CD14-positive monocyte (primary cell): ENCODE results near the gene UBR3. TPM values are rescaled to one million over a fixed set of nuclear protein-coding genes. Genes with fewer than 3 reads are reported as not detected.

Experiments used
- DNase-seq, 3 donors: peaks; one replicate each; pipeline ENCODE4 v3.0.0-alpha.2; 2011 to 2022
- H2AFZ ChIP-seq: 2 replicates; pipeline ENCODE4 v1.6.0; 2012; ENCODE audit warnings: mild to moderate bottlenecking, low read depth, low read length, inconsistent platforms; ENCODE audit not compliant: insufficient read depth, poor library complexity, severe bottlenecking
- H3K27ac ChIP-seq, 2 donors: 1 replicate in 1 of 2; 2 replicates in 1 of 2; pipeline ENCODE4 v1.5.1; 2012 to 2013; ENCODE audit warnings: low read length in 2 of 2, control low read depth in 1 of 2, inconsistent platforms in 1 of 2, low read depth in 1 of 2, mild to moderate bottlenecking in 1 of 2
- H3K27me3 ChIP-seq, 2 donors: one replicate each; pipeline versions ENCODE4 v1.6.0 to v1.6.1; 2011 to 2013; ENCODE audit warnings: low read length in 2 of 2; ENCODE audit not compliant: control insufficient read depth in 2 of 2, insufficient read depth in 2 of 2
- H3K36me3 ChIP-seq, 2 donors: replicated peaks in 1 of 2; 1 replicate in 1 of 2; 2 replicates in 1 of 2; pipeline versions ENCODE4 v1.5.1 to v1.6.1; 2012 to 2013; ENCODE audit warnings: low read length in 2 of 2, control low read depth in 1 of 2, inconsistent platforms in 1 of 2, mild to moderate bottlenecking in 1 of 2; ENCODE audit not compliant: insufficient read depth in 2 of 2, control insufficient read depth in 1 of 2
- H3K4me1 ChIP-seq, 2 donors: 1 replicate in 1 of 2; 2 replicates in 1 of 2; pipeline versions ENCODE4 v1.5.1 to v1.6.1; 2012 to 2013; ENCODE audit warnings: low read length in 2 of 2, control low read depth in 1 of 2, inconsistent platforms in 1 of 2, mild to moderate bottlenecking in 1 of 2, moderate library complexity in 1 of 2; ENCODE audit not compliant: insufficient read depth in 2 of 2, control insufficient read depth in 1 of 2
- H3K4me2 ChIP-seq: replicated peaks from 2 replicates; pipeline ENCODE3; 2012; ENCODE audit warnings: low read length, moderate library complexity, mild to moderate bottlenecking; ENCODE audit not compliant: poor library complexity, severe bottlenecking; ENCODE audit errors: extremely low read depth
- H3K4me3 ChIP-seq, 3 experiments: fragments of 200-600 bp in 1 of 3; sonication (generic) in 1 of 3; replicated peaks in 1 of 3; 1 replicate in 2 of 3; 2 replicates in 1 of 3; pipeline ENCODE4 v1.5.1; 2011 to 2013; ENCODE audit warnings: low read length in 3 of 3, mild to moderate bottlenecking in 3 of 3, control low read depth in 2 of 3, low read depth in 2 of 3, inconsistent platforms in 1 of 3, moderate library complexity in 1 of 3
- H3K79me2 ChIP-seq: 2 replicates; pipeline ENCODE4 v1.6.0; 2012; ENCODE audit warnings: mild to moderate bottlenecking, control low read depth, inconsistent platforms, low read length, moderate library complexity; ENCODE audit not compliant: insufficient read depth
- H3K9ac ChIP-seq: 2 replicates; pipeline ENCODE4 v1.6.0; 2017; ENCODE audit warnings: low read length, mild to moderate bottlenecking; ENCODE audit not compliant: insufficient read depth, poor library complexity, severe bottlenecking
- H3K9me3 ChIP-seq, 2 donors: replicated peaks in 1 of 2; 1 replicate in 1 of 2; 2 replicates in 1 of 2; pipeline versions ENCODE4 v1.5.1 to v1.6.1; 2012 to 2013; ENCODE audit warnings: low read length in 2 of 2, control low read depth in 1 of 2; ENCODE audit not compliant: control insufficient read depth in 1 of 2, insufficient read depth in 1 of 2
- H4K20me1 ChIP-seq: 2 replicates; pipeline ENCODE4 v1.6.0; 2012; ENCODE audit warnings: mild to moderate bottlenecking, low read length, control low read depth, moderate library complexity; ENCODE audit not compliant: insufficient read depth
- H3K27ac Mint-ChIP-seq, 7 donors: one replicate each; pipeline ENCODE4 v1.8.0; 2020; ENCODE audit warnings: mild to moderate bottlenecking in 7 of 7, mixed read lengths in 7 of 7, moderate library complexity in 6 of 7, inconsistent platforms in 2 of 7
- H3K27me3 Mint-ChIP-seq, 3 donors: one replicate each; pipeline ENCODE4 v1.8.0; 2021 to 2022; ENCODE audit warnings: low read depth in 3 of 3, mild to moderate bottlenecking in 3 of 3, mixed read lengths in 3 of 3, moderate library complexity in 3 of 3, inconsistent platforms in 1 of 3
- H3K36me3 Mint-ChIP-seq, 2 donors: one replicate each; pipeline ENCODE4 v1.8.0; 2020; ENCODE audit warnings: mixed read lengths in 2 of 2, inconsistent platforms in 1 of 2, mild to moderate bottlenecking in 1 of 2
- H3K4me1 Mint-ChIP-seq: one replicate; pipeline ENCODE4 v1.8.0; 2020; ENCODE audit warnings: mild to moderate bottlenecking, mixed read lengths
- H3K4me3 Mint-ChIP-seq, 2 donors: one replicate each; pipeline ENCODE4 v1.8.0; 2020; ENCODE audit warnings: mild to moderate bottlenecking in 2 of 2, mixed read lengths in 2 of 2, moderate library complexity in 1 of 2
- H3K9me3 Mint-ChIP-seq, 7 donors: one replicate each; pipeline ENCODE4 v1.8.0; 2020 to 2022; ENCODE audit warnings: mixed read lengths in 7 of 7, mild to moderate bottlenecking in 6 of 7, moderate library complexity in 6 of 7, inconsistent platforms in 2 of 7
- WGBS: methylation state at CpG from one replicate; pipeline ENCODE4 v1.1.5; 2013; ENCODE audit warnings: missing lambda C conversion rate; ENCODE audit not compliant: insufficient coverage; 5-methylcytosine and 5-hydroxymethylcytosine counted together
- intact Hi-C, 2 donors: fragments of 100-400 bp; cut with micrococcal nuclease; formaldehyde crosslinking; loops; one replicate each; pipeline versions ENCODE4 v1.15.0 to v1.15.1; 2023
- polyA plus RNA-seq, 3 donors: library from polyadenylated mRNA; depleted of rRNA in 1 of 3; unstranded in 2 of 3; stranded (reverse) in 1 of 3; fragments of 300-500 nt in 2 of 3; fragments of >200 nt in 1 of 3; fragmentation: Illumina TruSeq in 2 of 3; gene quantifications; 1 replicate in 2 of 3; 2 replicates in 1 of 3; pipeline ENCODE4 v1.2.3, GENCODE V29; 2012 to 2021
- TF ChIP-seq, protein P1 (sequence below): fragments of 200-600 bp; IDR thresholded peaks from one replicate; pipeline ENCODE4 v1.8.0; 2022; ENCODE audit warnings: antibody characterized with exemption, mild to moderate bottlenecking

UBR3 gene
- polyA plus RNA-seq, 3 donors: 4.3 to 10.7 (median 4.7) TPM

DNA sequence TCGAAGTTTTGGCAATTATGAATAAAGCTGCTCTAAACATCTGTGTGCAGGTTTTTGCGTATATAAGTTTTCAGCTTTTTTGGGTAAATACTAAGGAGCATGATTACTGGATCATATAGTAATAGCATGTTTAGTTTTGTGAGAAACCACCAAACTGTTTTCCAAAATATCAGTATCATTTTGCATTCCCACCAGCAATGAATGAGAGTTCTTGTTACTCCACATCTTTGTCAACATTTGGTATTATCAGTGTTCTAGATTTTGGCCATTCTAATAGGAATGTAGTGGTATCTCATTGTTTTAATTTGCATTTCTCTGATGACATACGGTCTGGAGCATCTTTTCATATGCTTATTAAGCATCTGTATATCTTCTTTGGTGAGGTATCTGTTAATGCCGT is 207.3 kb downstream of the UBR3 start:
- H3K9me3 ChIP-seq: peaks cover 4% of the 10 kb centered on the region in 2 donors
- H3K4me2 ChIP-seq: no peak overlapping the region
- no peak overlapping the region for H2AFZ ChIP-seq
- no peaks in the 10 kb centered on the region for H3K4me1 ChIP-seq
- H3K4me1 Mint-ChIP-seq: peaks cover 4% of the 10 kb centered on the region
- TF ChIP-seq, protein P1, sequence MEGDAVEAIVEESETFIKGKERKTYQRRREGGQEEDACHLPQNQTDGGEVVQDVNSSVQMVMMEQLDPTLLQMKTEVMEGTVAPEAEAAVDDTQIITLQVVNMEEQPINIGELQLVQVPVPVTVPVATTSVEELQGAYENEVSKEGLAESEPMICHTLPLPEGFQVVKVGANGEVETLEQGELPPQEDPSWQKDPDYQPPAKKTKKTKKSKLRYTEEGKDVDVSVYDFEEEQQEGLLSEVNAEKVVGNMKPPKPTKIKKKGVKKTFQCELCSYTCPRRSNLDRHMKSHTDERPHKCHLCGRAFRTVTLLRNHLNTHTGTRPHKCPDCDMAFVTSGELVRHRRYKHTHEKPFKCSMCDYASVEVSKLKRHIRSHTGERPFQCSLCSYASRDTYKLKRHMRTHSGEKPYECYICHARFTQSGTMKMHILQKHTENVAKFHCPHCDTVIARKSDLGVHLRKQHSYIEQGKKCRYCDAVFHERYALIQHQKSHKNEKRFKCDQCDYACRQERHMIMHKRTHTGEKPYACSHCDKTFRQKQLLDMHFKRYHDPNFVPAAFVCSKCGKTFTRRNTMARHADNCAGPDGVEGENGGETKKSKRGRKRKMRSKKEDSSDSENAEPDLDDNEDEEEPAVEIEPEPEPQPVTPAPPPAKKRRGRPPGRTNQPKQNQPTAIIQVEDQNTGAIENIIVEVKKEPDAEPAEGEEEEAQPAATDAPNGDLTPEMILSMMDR: no peak
- no peaks in the 10 kb centered on the region for H4K20me1 ChIP-seq
- H3K27me3 ChIP-seq: no peaks in the 10 kb centered on the region
- WGBS: 100% methylated on average over 1 of the region's 4 CpGs
- no peak for DNase-seq
- no peaks in the 10 kb centered on the region for H3K27me3 Mint-ChIP-seq
- peaks cover 9 to 31% of the 10 kb centered on the region in 2 donors for H3K36me3 ChIP-seq
- no peaks in the 10 kb centered on the region for H3K79me2 ChIP-seq
- intact Hi-C loops: no loop called here
- H3K36me3 Mint-ChIP-seq: peaks cover 38 to 43% of the 10 kb centered on the region in 2 donors
- peaks cover 4 to 13% (median 7%) of the 10 kb centered on the region in 7 donors for H3K9me3 Mint-ChIP-seq
- no peak overlapping the region for H3K4me3 Mint-ChIP-seq
- H3K27ac Mint-ChIP-seq: no peak overlapping the region
- no peak overlapping the region for H3K4me3 ChIP-seq
- no peak overlapping the region for H3K27ac ChIP-seq
- H3K9ac ChIP-seq: no peak overlapping the region

DNA sequence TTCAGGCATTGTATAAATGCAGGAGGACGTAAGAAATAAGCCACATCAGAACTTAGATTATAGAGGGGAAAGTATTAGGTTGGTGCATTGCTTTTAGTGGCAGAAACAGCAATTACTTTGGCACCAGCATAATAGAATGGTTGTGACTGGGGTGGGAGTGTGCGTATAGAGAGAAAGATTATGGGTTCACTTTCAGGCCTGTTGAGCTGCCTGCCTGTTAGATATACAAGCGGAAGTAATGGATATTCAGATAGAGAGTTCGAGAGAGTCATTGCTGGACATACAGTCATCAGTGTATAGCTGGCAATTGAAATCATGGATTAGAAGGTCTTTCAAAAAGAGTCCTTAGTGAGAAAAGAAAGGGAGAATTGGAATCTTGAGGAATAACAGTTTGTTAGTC is 211.5 kb downstream of the UBR3 start:
- Histone ChIP-seq H2AFZ (no peak overlapping the region), H3K79me2 (no peaks in the 10 kb centered on the region), H3K27me3 (no peaks in the 10 kb centered on the region), H3K4me2 (no peak overlapping the region), H3K9ac (no peak overlapping the region), H3K27ac (no peak overlapping the region), H3K4me3 (no peak overlapping the region), H3K9me3 (no peaks in the 10 kb centered on the region), H3K36me3 (peaks cover 15 to 35% of the 10 kb centered on the region in 2 donors), H4K20me1 (no peaks in the 10 kb centered on the region), H3K4me1 (no peaks in the 10 kb centered on the region)
- H3K9me3 Mint-ChIP-seq: peaks cover 0 to 4% (median 0%) of the 10 kb centered on the region in 7 donors
- H3K36me3 Mint-ChIP-seq: peaks cover 31% of the 10 kb centered on the region in 2 donors
- H3K4me3 Mint-ChIP-seq: no peak overlapping the region
- DNase-seq: no peak
- no peak overlapping the region for H3K27ac Mint-ChIP-seq
- TF ChIP-seq, protein P1: no peak
- H3K27me3 Mint-ChIP-seq: no peaks in the 10 kb centered on the region
- intact Hi-C loops: no loop called here
- no peaks in the 10 kb centered on the region for H3K4me1 Mint-ChIP-seq
- WGBS: 100% methylated on average over 4 of the region's 4 CpGs
